ENCODE measurements around the gene NCAM2. TPM values are rescaled to one million over a fixed set of nuclear protein-coding genes. Genes with fewer than 3 reads are reported as not detected.

Gene NCAM2
- total and polyA plus RNA-seq, 10 donors = 0.09 to 5.7 (median 1.0) TPM

GRCh38 chr21:21179619-21180298, 181.6 kb downstream of the NCAM2 start:
- no peak overlapping the region for H3K4me3 ChIP-seq
- DNase-seq = no peak
- TF ChIP-seq POLR2A (IDR thresholded peaks at IDR 0.05) (no peak), POLR2AphosphoS5 (IDR thresholded peaks at IDR 0.05) (no peak), CTCF (IDR thresholded peaks at IDR 0.05 in 8 of 11, conservative IDR thresholded peaks at IDR 0.05 in 3 of 11) (no peak)
- no peaks in the 10 kb centered on the region for H3K9me3 ChIP-seq
- intact Hi-C loops (cut with DNase I; ENCODE audit: low total_unique reads) = no loop called here
- peaks cover 0 to 7% (median 0%) of the 10 kb centered on the region in 6 donors for H3K4me1 ChIP-seq
- H3K36me3 ChIP-seq = no peaks in the 10 kb centered on the region
- H3K27ac ChIP-seq = no peak overlapping the region
- H3K27me3 ChIP-seq (replicated peaks in 1 of 7) = no peaks in the 10 kb centered on the region
- WGBS, 5 donors = 76 to 89% (median 81%) methylated on average over 7 of the region's 7 CpGs

DNA sequence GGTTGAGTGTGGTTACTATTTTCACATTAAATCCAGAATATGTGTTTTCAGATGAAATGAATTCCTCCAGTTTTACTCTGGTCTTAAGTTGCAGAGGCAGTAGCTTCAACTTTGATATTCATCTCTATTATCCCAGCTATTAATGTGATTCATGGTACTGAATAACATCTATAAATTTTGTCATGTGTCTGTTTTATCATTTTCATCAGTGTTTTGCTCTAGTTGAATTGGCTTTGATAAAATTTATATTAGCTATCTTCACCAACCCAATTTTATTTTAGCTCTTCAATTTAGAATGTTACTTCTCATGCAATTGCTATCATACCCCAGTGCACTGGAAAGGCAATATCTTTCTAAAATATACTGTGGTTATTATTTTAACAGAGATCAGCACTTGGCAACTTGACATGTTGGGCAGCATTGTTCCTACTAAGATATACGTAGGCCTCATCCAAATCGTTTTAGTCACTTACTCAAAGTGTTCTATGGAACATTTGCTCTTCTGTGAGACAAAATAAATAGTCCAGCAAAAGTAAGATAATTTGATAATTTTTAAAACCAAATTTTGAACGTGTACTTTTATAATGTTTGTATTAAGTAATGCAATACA, 184.3 kb downstream of the NCAM2 start:
- no peaks in the 10 kb centered on the region for H3K9me3 ChIP-seq
- H3K36me3 ChIP-seq = no peaks in the 10 kb centered on the region
- no peak for DNase-seq
- H3K27ac ChIP-seq = no peak overlapping the region
- no peak overlapping the region for H3K4me3 ChIP-seq
- 64 to 79% (median 69%) methylated on average over 3 of the region's 3 CpGs for WGBS, 5 donors
- TF ChIP-seq POLR2A (IDR thresholded peaks at IDR 0.05) (no peak), CTCF (IDR thresholded peaks at IDR 0.05 in 8 of 11, conservative IDR thresholded peaks at IDR 0.05 in 3 of 11) (no peak), POLR2AphosphoS5 (IDR thresholded peaks at IDR 0.05) (no peak)
- H3K4me1 ChIP-seq = no peaks in the 10 kb centered on the region
- intact Hi-C loops (cut with DNase I; ENCODE audit: low total_unique reads) = no loop called here
- no peaks in the 10 kb centered on the region for H3K27me3 ChIP-seq (replicated peaks in 1 of 7)

DNA sequence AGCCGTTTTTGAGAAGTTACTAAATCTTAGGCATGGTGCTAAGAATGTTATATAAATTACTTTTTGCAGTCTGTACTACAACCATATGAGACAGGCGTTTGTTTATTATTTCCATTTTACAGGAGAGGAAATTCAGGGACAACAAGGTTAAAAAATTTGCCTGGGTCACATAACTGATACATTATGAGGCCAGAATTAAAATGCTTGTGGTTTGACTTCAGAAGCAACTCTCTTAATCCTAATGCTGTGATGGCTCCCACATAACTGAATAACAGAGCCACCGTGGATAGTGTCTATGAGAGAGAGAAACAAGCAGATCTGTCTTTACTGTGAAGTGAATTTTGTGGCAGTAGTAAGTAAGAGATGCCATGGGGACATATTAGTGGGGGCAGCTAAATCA, 184.9 kb downstream of the NCAM2 start:
- Histone ChIP-seq H3K36me3 (no peaks in the 10 kb centered on the region), H3K4me3 (no peak overlapping the region), H3K27ac (no peak overlapping the region), H3K27me3 (replicated peaks in 1 of 7) (no peaks in the 10 kb centered on the region), H3K4me1 (no peaks in the 10 kb centered on the region), H3K9me3 (no peaks in the 10 kb centered on the region)
- TF ChIP-seq POLR2AphosphoS5 (IDR thresholded peaks at IDR 0.05) = no peak
- DNase-seq = no peak
- WGBS, 5 donors = 58 to 81% (median 76%) methylated on average over 3 of the region's 3 CpGs
- intact Hi-C loops (cut with DNase I; ENCODE audit: low total_unique reads) = no loop called here

- Histone ChIP-seq H3K36me3 (no peaks in the 10 kb centered on the region), H3K27me3 (replicated peaks in 1 of 7) (no peaks in the 10 kb centered on the region), H3K27ac (no peak overlapping the region), H3K9me3 (no peaks in the 10 kb centered on the region), H3K4me1 (no peaks in the 10 kb centered on the region), H3K4me3 (no peak overlapping the region)
- intact Hi-C loops (cut with DNase I; ENCODE audit: low total_unique reads) = no loop called here
- TF ChIP-seq POLR2AphosphoS5 (IDR thresholded peaks at IDR 0.05) = no peak
- TF ChIP-seq POLR2A (IDR thresholded peaks at IDR 0.05) = no peak
- TF ChIP-seq CTCF (IDR thresholded peaks at IDR 0.05 in 8 of 11, conservative IDR thresholded peaks at IDR 0.05 in 3 of 11) = no peak
- WGBS, 5 donors = 74 to 87% (median 78%) methylated on average over 4 of the region's 4 CpGs
- no peak for DNase-seq
These were observed 186.7 kb downstream of the NCAM2 start for GRCh38 chr21:21184771-21185528.
